Body of pancreas (tissue), 4 donors: ENCODE data around the gene TXNRD2.

ENCODE experiments used
- POLR2A ChIP-seq, 3 donors: fragments of 450-650 bp; IDR thresholded peaks; one replicate each; pipeline ENCODE4 v1.6.1; 2016; ENCODE audit warnings: antibody characterized with exemption in 3 of 3, mild to moderate bottlenecking in 2 of 3
- TF ChIP-seq, protein P1 (sequence below), 7 experiments: fragments of 450-650 bp in 4 of 7; fragments of 200-600 bp in 3 of 7; sonication (generic) in 3 of 7; IDR thresholded peaks; one replicate each; pipeline ENCODE4 v1.5.1; 2016 to 2019; ENCODE audit warnings: antibody characterized with exemption in 7 of 7

DNA sequence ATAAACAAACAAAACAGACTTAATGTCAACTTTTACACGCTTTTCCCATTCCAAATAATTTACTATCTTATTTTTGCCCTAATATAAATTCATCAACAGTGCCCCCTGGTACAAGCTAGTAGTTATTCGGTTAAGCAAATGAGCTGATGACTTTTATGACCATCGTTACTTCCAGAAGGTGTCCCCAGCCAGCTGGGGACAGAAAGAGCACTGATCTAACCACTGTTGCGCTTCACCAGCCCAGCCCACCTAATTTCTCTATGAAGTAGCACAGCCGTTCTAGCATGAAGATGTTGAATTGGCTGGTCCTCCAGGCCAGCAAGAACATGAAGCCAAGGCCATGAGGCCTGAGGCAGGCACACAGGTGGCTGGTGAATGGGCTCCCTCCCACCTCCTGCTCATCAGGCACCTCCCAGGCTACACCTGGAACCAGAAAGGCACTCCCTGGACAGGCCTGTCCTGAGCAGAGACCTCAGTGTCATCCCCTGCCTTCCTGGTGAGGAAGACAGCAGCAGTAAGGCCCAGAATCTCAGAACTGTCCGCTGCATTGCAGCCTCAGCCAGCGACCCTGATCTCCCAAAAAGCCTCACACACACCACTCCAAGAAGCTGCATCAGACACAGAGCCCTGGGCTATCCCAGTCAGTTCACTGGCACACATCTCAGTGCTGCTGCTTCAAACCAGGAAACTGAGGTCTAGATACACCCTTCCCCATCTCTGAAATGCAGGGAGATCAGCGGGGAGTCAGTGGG lies 99.8 kb downstream of the TXNRD2 start:
- TF ChIP-seq, protein P1, sequence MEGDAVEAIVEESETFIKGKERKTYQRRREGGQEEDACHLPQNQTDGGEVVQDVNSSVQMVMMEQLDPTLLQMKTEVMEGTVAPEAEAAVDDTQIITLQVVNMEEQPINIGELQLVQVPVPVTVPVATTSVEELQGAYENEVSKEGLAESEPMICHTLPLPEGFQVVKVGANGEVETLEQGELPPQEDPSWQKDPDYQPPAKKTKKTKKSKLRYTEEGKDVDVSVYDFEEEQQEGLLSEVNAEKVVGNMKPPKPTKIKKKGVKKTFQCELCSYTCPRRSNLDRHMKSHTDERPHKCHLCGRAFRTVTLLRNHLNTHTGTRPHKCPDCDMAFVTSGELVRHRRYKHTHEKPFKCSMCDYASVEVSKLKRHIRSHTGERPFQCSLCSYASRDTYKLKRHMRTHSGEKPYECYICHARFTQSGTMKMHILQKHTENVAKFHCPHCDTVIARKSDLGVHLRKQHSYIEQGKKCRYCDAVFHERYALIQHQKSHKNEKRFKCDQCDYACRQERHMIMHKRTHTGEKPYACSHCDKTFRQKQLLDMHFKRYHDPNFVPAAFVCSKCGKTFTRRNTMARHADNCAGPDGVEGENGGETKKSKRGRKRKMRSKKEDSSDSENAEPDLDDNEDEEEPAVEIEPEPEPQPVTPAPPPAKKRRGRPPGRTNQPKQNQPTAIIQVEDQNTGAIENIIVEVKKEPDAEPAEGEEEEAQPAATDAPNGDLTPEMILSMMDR (IDR thresholded peaks at IDR 0.05): no peak
- TF ChIP-seq POLR2A (IDR thresholded peaks at IDR 0.05): no peak
